HG03135 (cell line): ENCODE data around the gene SKAP2.

Experiments
- ATAC-seq: cut with Tn5 transposase; IDR thresholded peaks from one replicate; pipeline ENCODE4 v1.9.1; 2021; ENCODE audit warnings: mild to moderate bottlenecking, moderate library complexity; ENCODE audit not compliant: unreplicated experiment

The SKAP2 gene, protein sequence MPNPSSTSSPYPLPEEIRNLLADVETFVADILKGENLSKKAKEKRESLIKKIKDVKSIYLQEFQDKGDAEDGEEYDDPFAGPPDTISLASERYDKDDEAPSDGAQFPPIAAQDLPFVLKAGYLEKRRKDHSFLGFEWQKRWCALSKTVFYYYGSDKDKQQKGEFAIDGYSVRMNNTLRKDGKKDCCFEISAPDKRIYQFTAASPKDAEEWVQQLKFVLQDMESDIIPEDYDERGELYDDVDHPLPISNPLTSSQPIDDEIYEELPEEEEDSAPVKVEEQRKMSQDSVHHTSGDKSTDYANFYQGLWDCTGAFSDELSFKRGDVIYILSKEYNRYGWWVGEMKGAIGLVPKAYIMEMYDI

DNA sequence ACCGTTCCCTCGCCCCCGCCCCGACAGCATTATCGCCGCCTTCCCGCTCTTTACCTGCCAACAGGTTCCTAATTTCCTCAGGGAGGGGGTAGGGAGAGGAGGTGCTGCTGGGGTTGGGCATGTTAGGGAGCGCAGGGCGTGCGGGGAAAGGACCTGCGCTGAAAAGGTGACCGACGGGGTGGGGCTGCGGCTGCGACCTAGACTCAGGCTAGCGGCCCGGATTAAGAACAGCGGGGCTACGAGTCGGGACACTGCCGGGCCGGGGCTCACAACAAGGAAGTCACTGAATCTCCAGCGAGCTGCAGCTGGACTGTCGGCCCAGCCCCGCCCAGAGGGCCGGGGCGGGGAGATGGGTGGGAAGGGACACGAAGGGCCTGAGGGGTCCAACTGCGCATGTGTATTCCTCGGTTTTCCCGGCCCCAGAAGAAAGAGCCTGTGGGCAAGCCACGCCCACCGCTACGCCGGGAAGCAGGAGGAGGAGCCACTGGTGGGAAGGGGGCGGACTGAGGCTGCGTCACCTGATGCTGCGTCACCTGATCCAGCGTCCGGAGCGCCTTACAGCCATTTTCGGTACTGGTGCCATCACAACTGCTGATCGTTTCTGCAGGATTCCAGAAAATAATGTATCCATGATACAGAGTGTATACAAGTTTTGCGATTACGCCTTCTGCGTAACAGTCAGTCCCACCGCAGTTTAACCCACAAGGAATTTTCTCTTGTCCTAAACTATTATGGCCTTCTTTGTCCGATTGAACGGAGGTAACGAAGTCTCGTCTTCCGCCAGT, at the start of gene SKAP2:
TSS of gene SKAP2 (minus strand) at position 282 of the 785 bp plus-strand sequence. CDS start at position 121, 161 bp downstream.
- ATAC-seq, result peak; percentile 89

DNA sequence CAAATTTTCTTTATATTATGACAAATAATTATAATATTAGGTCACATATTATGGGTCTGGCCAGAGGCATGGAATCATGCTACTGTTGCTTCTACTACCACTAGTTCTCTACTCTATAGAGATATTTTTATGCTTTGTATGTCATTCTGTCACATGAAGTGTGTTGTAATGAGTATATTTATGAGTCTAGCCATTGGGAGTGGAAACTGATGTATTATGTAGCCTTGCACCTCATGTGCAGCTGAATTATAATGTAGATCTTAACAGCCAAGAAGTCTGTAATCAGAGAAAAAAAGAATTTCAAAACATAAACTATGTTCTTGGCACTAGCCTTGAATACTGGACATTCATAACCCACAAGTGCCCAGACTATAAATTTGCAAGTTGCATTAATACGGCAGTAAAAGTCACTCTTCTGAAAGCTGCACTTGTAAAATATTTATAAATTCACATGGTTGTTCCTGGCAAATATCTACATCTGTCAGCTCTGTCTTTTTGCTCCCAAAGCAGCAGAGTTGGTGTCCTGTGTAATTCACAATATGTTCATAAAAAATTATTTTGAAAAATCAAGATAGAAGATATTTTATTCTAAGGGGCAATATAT, 48.6 kb upstream of the SKAP2 start:
- no peak for ATAC-seq

DNA sequence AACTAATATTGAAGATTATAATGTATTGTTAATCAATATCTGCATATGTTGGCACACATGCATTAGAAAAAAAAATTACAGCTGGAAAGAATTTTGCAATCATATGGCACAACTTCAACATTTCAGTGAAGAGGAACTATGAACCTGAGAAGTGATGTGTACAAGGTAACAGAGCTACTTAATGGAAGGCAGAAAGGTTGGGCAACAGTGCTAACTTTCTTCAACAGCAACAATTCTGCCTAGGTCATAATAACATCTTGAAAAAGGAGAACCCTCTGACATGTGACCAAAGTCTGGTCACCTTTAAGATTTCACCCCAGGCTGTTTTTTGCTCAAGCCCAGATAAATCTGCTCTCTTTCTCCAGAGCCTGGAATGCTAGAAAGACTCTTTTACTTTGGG, 47.9 kb upstream of the SKAP2 start:
- ATAC-seq, result no peak

DNA sequence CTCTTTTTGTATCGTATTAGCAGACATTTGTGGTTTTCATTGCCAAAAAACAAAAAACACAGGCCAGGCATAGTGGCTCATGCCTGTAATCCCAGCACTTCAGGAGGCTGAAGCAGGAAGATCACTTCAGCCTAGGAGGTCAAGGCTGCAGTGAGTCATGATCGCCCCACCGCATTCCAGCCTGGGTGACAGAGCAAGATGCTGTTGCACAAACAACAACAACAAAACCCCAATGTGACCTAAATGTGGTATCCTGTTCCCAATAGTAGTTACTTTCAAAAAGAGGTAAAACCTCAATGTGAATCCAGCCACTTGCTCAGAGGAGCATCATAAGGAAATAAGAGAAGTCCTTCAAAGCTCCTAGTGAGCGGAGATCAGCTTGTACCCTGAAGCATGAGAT, 45.8 kb upstream of the SKAP2 start:
- ATAC-seq, result no peak

DNA sequence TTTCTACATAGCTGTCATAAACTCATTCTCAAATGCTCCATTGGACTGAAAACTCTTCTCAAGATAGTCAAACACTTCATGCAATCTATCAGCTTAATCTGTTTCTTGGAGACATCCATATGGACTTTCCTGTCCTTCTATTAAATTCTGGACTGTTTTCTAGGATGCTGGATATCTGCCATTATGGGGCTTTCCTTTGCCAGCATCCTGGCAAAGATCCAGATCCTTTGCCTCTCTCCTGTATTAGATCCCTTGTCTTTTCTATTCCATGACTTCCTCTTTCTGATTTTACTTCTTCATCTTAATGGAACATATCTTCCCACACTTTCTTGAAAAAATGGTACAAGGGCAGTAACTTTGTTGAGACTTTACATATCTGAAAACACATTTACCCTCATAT, 35.9 kb upstream of the SKAP2 start:
- ATAC-seq, result no peak

DNA sequence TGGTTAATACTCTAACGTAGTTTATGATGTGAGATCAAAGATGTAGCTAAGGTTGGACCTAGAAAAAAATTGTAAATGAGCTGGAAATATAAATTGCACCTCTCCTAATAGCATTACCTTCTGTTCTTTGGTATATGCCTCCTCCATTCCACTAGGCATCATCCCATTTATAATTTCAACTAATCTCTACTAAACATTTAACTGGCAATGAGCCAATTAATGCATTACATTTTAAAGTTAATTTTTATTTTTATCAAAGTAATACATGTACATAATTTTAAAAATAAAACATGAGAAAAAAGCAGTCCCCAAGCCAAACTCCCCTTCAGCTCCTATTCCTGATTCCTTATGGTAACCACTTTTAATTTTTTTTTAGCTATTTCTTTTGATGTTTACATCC, 35.1 kb upstream of the SKAP2 start:
- ATAC-seq, result no peak

DNA sequence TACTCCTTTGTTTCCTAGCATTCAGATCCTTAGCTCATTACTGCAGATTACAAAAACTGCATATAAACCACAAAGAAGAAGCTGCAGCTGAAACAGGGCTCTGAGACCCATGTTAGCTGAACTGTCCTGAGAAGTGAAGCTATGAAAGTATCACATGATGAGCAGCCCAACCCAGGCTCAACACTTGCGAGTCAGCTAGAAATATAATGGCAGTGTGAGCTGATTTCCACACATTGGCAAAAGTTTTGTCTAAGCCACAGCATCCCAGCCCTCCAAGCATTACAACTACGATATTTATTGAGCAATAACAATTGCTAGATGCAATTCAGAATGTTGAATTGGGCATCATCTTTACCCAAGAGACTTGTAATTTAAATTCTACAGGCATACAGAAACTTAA, 34.5 kb upstream of the SKAP2 start:
- ATAC-seq, result no peak

DNA sequence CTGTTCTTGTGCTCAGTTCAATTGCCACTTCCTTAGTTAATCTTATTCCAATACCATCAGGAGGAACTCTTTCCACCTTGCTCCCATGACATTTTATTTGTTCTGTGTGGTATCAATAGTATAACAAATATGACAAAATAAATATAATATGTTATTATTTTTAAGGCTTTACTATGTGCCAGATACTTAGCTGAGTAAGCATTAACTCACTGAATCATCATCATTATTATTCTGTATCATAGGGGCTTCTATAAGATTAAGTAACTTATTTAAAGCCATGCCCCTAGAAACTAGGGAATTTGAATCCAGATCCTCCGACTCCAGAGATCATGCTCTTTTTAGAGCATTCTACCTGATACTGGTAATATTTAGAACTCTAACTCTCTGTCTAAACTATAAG, 33.5 kb upstream of the SKAP2 start:
- ATAC-seq, result no peak

DNA sequence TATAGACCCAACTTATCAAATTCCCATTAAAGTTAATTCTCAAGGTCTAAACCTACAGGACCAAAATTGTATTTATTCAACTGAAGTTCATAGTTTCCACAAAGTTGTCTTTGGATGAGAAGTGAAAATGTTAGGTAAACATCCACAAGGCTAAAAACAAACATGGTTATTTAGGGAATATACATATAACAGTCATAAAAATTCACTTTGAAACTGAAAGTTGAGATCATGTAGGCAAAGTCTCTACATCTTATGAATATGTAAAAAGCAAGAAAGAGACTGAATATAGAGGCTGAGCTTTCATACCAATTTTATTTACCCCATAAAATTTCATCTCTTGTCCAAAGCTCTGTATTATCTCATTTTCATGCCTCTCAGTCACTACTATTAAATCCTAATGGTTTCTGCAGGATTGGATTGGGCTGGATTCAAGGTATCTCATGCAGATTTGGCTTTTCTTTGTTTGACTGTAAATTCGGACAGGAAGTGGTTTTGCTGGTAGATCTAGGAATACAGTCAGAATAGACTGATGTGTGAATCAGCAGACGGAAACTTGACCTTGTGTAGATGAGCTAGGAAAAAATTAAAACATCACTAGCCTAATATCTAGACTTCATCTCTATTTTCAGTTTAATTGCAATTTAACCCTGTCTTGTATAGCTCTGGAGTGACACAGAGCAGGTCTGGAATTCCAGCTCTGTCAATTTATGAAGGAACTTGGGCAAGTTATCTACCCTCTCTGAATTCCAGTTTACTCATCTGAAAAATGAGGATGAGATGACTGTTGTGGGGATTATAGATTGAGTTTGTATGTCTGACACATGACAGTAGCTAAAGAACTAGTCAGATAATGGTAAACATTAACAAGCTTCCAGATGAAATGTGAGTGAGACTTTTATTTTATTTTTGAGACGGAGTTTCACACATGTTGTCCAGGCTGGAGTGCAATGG, 27.3 kb upstream of the SKAP2 start:
- no peak for ATAC-seq

DNA sequence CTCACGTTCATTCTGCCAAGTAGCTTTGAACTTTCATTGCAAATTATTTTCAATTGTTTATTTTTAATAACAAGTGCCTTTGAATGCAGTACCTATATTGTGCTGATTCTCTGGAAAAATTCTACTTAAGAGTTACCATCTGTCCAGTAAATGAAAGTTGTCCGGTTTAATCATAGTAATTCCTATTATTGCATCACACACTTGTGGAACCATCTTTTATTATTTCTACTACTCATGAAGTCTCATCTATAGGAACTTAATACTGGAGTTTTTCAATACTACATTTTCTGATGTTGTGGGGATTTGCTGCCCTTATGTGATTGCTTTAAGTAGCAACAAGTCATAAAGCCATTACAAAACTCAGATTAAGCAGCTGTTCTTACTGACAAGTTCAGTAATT, 16.5 kb upstream of the SKAP2 start:
- ATAC-seq, result no peak

DNA sequence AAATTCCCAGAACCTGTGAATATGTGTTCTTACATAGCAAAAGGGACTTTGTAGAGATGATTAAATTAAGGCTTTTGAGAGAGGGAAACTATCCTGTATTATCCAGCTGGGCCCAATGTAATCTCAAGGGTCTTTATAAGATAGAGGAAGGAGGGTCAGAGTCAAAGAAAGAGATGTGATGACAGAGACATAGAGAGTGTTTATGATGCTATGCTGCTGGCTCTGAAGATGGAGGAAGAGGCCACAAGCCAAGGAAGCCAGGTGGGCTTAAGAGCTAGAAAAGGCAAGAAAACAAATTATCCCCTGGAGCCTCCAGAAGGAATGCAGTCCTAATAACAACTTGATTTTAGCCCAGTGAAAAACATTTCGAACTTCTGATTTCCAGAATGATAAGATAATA, 15.3 kb upstream of the SKAP2 start:
- ATAC-seq, result no peak

DNA sequence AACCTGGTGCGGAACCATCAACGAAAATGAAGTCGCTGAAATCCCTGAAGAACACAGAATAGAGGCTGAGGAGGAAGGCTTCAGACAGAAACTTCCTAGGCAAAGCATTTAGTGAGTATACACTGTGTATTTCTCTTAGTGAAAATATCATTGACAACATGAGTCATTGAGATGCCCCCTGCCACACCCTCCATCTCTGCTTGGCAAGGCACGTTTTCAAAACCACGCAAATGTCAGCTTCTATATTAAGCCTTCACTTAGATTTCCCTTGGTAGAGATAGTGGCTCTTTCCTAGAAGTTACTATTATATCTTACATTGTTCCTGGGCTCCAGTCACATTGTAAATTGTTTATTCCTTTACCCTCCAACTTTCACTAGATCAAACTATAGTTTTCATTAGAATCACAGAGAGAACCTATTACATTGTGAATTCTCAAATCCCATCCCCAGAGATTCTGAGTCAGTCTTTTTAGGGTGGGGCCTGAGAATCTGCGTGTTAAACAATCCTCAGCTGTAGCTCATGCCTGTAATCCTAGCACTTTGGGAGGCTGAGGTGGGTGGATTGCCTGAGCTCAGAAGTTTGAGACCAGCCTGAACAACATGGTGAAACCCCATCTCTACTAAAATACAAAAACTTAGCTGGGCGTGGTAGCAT, 4.6 kb upstream of the SKAP2 start:
- no peak for ATAC-seq

DNA sequence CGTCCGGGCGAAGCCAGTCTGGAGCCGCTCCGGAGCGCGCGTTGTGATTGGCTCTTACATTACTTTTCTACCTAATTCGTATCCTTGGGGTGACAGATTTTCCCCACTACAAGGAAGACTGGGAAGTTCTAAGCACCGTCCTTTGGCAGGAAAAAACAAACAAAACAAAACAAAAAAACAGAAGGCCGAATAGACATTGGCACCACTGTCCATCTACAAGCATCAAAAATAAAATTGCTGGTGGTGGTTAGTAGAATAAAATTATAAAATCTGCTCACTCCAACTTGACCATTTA, 651 bp upstream of the SKAP2 start:
- ATAC-seq, result peak; percentile 32

DNA sequence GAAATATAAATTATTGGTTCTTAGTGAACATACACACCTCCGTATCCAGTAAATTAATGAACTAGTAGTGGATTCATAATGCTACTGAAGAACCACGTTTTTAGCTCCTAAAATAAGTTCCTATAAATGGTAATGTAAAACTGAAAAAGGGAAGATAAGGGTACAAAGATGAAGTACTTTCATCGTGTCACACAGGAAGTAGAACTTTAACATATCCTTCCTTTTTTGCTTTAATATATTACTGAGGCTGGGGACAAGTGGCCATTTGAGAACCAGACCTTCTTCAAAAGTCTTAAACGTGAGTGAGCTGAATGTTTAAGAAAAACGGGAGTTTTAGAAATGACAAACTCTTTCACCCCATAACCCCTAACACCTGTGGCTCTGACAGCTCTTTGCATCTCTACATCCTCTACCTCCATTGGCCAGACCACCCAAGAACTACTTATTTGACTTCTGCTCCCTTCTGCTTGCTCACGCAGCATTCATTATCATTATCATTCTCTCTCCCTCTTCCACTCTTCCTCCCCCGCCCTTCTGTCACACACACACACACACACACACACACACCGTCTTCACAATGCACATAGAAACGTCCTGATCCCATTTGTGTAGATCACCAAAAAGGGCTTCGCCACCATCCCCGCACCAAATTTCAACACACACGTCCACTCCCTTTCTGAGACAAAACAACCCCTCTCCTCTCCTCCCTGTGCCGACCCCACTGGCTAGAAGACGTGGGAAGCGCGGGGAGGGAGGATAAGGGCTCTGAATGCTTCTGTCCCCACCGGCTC, 677 bp downstream of the SKAP2 start:
- peak; percentile 41 for ATAC-seq

DNA sequence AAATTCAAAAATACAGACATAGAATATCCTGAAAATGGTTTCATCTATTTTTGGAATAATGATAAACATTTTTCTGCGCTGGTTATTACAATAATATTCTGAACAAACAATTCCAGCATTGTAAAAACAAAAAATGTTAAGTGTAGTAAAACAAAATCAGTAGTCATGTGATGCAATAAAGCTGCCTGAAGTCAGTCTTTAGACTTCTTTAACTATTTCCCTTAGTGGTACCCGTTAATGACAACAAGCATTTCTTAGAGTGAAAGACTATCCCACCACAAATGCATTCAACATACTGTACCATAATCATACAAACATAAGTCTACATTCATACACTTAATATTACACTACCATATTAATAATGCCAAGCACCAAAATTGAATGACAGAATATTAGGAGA, 1.6 kb downstream of the SKAP2 start:
- no peak for ATAC-seq

DNA sequence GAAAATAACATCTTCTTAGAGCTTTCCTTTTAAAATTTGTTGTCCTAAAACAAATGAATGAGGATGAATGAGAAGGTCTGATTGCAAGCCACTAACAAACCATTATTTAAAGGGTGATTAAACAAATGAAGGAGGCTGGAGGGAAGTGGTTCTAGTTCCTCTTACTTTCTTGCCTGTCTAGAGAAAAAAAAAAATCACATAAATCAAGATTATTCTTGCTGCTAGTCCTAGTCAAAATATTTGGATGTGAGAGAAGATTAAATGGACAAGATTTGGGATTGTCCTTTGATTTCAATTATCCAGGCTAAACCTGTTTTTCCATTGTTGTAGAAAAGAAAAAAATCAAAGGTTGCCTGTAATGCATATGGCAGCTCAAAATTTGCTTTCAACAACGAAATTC, 3.3 kb downstream of the SKAP2 start:
- ATAC-seq, result no peak

DNA sequence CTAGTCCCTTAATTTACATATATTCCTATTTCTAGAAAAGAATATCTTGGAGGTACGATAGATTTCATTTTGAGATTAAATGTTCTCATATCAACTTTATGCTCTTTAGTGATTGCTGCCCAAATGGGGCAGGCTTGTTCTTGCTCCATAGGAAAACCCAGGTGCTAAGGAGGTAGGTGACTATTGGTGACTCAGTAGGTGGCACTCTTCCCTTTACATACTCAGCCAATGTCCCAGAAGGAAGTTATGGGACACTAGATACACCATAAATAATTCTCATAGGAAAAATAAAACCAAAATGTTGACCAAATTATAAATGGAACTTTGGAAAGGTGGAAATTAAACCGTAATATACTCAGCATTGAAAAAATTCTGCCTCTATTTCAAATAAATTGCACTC, 4.0 kb downstream of the SKAP2 start:
- ATAC-seq, result no peak

DNA sequence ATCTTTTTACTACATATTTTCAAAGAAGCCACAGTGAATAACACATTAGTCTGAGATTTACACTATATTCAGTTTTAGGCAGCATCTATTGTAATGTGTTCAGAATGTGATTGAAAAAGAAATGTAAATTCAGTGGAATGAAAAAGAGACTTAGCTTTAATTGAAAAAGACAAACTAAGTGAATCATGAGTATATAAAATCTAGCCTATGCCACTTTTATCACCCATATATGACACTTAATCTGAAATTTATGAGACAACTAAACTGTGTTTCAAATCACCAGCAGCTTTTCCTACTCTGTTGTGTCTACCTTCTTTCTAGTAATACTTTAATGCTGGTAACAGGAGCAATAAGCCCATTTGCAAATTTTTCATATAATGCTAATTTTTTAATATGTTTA, 4.7 kb downstream of the SKAP2 start:
- ATAC-seq, result no peak

DNA sequence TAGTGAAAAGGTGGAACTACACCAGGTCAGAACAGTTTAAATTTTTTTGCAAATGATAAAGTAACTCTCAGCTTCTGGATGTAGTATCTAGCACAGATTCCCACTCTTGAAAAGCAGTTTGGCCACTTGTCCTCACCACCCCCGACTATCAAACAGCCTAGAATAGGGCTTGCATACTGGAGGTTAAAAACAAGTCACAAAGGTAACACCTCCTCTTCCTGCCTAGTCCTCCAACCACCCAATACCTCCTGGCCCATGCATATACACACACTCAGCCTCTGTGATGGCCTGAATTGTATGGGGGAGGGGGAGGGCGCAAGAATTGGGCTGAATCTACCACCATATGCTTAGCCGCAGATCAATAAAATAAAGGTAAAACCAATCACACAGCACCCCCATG, 5.7 kb downstream of the SKAP2 start:
- no peak for ATAC-seq

DNA sequence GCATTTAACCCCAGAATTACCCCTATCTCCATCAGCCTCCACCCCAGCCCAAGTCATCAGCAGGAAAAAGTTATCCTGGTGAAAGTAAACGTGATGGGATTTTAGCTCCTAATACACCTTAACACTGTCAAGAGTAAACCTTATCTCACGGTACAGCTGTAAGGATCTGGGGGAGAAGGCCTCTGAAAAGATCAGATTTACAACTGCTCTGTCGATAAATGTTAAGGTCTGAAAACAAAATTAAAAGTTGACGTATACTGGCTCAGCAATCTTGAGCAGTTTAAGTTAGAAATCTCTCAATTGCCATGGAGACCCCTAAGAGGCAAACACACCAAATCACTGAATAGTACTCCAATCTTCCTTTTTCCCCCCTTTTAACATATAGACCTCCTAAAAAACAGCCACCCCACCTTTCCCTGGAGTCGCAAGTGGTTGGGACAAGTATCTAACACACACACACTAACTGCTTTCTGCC, 6.1 kb downstream of the SKAP2 start:
- no peak for ATAC-seq
